WTC11 (cell line): ENCODE measurements around the gene ZNF780B. TPM values are rescaled to one million over a fixed set of nuclear protein-coding genes. Genes with fewer than 3 reads are reported as not detected.

ENCODE experiments used
- ATAC-seq: fragments of 200-7000 bp; cut with Tn5 transposase; 2 replicates; pipeline ENCODE4 v1.10.0; 2021; ENCODE audit warnings: mild to moderate bottlenecking, moderate library complexity
- CTCF ChIA-PET: fragments of 300-600 bp; sonication (Branson Sonifier 250); formaldehyde crosslinking; loops from one replicate; lab custom pipeline; 2021; ENCODE audit warnings: antibody characterized with exemption; lab: Charles Lee
- POLR2A ChIA-PET: fragments of 350-600 bp; sonication (Branson Sonifier 250); formaldehyde crosslinking; loops from one replicate; lab custom pipeline; 2021; ENCODE audit warnings: antibody characterized with exemption; lab: Charles Lee
- DNase-seq: peaks from one replicate; pipeline ENCODE4 v3.0.0; 2021; ENCODE audit warnings: low spot score
- H3K27ac Mint-ChIP-seq: 2 replicates; pipeline ENCODE4 v1.8.0; 2021; ENCODE audit warnings: mixed read lengths
- H3K27me3 Mint-ChIP-seq: 2 replicates; pipeline ENCODE4 v1.8.0; 2021; ENCODE audit warnings: low read depth, mild to moderate bottlenecking, moderate library complexity, mixed read lengths
- H3K36me3 Mint-ChIP-seq: 2 replicates; pipeline ENCODE4 v1.8.0; 2021; ENCODE audit warnings: mixed read lengths
- H3K4me1 Mint-ChIP-seq: 2 replicates; pipeline ENCODE4 v1.8.0; 2022; ENCODE audit warnings: mixed read lengths
- H3K4me3 Mint-ChIP-seq: 2 replicates; pipeline ENCODE4 v1.8.0; 2021; ENCODE audit warnings: mild to moderate bottlenecking, moderate library complexity, mixed read lengths
- H3K9me3 Mint-ChIP-seq: 2 replicates; pipeline ENCODE4 v1.8.0; 2021; ENCODE audit warnings: mixed read lengths
- ATF3 ChIP-seq: sonication (generic); formaldehyde crosslinking; conservative IDR thresholded peaks from 2 replicates; pipeline ENCODE4 v1.8.1; 2022; ENCODE audit warnings: mild to moderate bottlenecking, missing genetic modification reagents
- E2F5 ChIP-seq: sonication (generic); formaldehyde crosslinking; IDR thresholded peaks from 2 replicates; pipeline ENCODE4 v1.8.1; 2022; ENCODE audit warnings: mild to moderate bottlenecking, moderate library complexity, missing genetic modification reagents
- EMX1 ChIP-seq: fragments of 250-450 bp; sonication (Bioruptor Pico); IDR thresholded peaks from 2 replicates; pipeline ENCODE4 v1.8.0; 2021; ENCODE audit warnings: mild to moderate bottlenecking
- FOXJ3 ChIP-seq: sonication (generic); formaldehyde crosslinking; IDR thresholded peaks from 2 replicates; pipeline ENCODE4 v1.9.0; 2021; ENCODE audit warnings: missing genetic modification reagents, mild to moderate bottlenecking, borderline replicate concordance
- GRHL2 ChIP-seq: fragments of 250-450 bp; sonication (Bioruptor Pico); IDR thresholded peaks from 2 replicates; pipeline ENCODE4 v1.8.0; 2022; ENCODE audit warnings: mild to moderate bottlenecking, moderate library complexity; ENCODE audit not compliant: insufficient replicate concordance, severe bottlenecking
- NFATC4 ChIP-seq: fragments of 250-450 bp; sonication (Bioruptor Pico); IDR thresholded peaks from 2 replicates; pipeline ENCODE4 v1.9.0; 2021; ENCODE audit warnings: mild to moderate bottlenecking
- NR2C2 ChIP-seq: sonication (generic); formaldehyde crosslinking; IDR thresholded peaks from 2 replicates; pipeline ENCODE4 v1.8.0; 2022; ENCODE audit warnings: mild to moderate bottlenecking, missing genetic modification reagents
- PRRX2 ChIP-seq: fragments of 250-450 bp; sonication (Bioruptor Pico); IDR thresholded peaks from 2 replicates; pipeline ENCODE4 v1.8.0; 2021; ENCODE audit warnings: mild to moderate bottlenecking
- RORB ChIP-seq: fragments of 250-450 bp; sonication (Bioruptor Pico); IDR thresholded peaks from 2 replicates; pipeline ENCODE4 v1.9.0; 2021; ENCODE audit warnings: mild to moderate bottlenecking
- SP1 ChIP-seq: sonication (generic); formaldehyde crosslinking; conservative IDR thresholded peaks from 2 replicates; pipeline ENCODE4 v1.8.1; 2022; ENCODE audit warnings: missing genetic modification reagents
- STAT6 ChIP-seq: sonication (generic); formaldehyde crosslinking; conservative IDR thresholded peaks from 2 replicates; pipeline ENCODE4 v1.8.1; 2023; ENCODE audit warnings: mild to moderate bottlenecking, low read depth, missing genetic modification reagents, moderate library complexity
- TEAD1 ChIP-seq: sonication (generic); formaldehyde crosslinking; IDR thresholded peaks from 2 replicates; pipeline ENCODE4 v1.8.0; 2022; ENCODE audit warnings: mild to moderate bottlenecking, missing genetic modification reagents
- TEAD4 ChIP-seq: sonication (generic); formaldehyde crosslinking; IDR thresholded peaks from 2 replicates; pipeline ENCODE4 v1.8.0; 2022; ENCODE audit warnings: mild to moderate bottlenecking, missing genetic modification reagents
- ZNF138 ChIP-seq: sonication (generic); formaldehyde crosslinking; conservative IDR thresholded peaks from 2 replicates; pipeline ENCODE4 v1.8.1; 2022; ENCODE audit warnings: mild to moderate bottlenecking, moderate library complexity, missing genetic modification reagents
- ZNF219 ChIP-seq: sonication (generic); formaldehyde crosslinking; IDR thresholded peaks from 2 replicates; pipeline ENCODE4 v1.8.0; 2023; ENCODE audit warnings: missing genetic modification reagents, mild to moderate bottlenecking, borderline replicate concordance
- ZNF317 ChIP-seq: sonication (generic); formaldehyde crosslinking; IDR thresholded peaks from 2 replicates; pipeline ENCODE4 v1.8.1; 2023; ENCODE audit warnings: low read depth, mild to moderate bottlenecking, moderate library complexity, missing genetic modification reagents, borderline replicate concordance
- ZNF416 ChIP-seq: fragments of 250-450 bp; sonication (Bioruptor Pico); IDR thresholded peaks from 2 replicates; pipeline ENCODE4 v1.9.0; 2021; ENCODE audit warnings: mild to moderate bottlenecking, inconsistent platforms
- ZNF425 ChIP-seq: fragments of 250-450 bp; sonication (Bioruptor Pico); conservative IDR thresholded peaks from 2 replicates; pipeline ENCODE4 v1.9.0; 2021; ENCODE audit warnings: mild to moderate bottlenecking
- ZNF512 ChIP-seq: sonication (generic); formaldehyde crosslinking; IDR thresholded peaks from 2 replicates; pipeline ENCODE4 v1.8.1; 2022; ENCODE audit warnings: missing genetic modification reagents, borderline replicate concordance
- ZNF532 ChIP-seq: fragments of 250-450 bp; sonication (Bioruptor Pico); IDR thresholded peaks from 2 replicates; pipeline ENCODE4 v1.9.0; 2021; ENCODE audit warnings: mild to moderate bottlenecking, borderline replicate concordance
- total RNA-seq: library from RNA; stranded (reverse); gene quantifications from 3 replicates; pipeline ENCODE4 v1.2.3, GENCODE V29; 2021

Gene ZNF780B
- total RNA-seq, 1 experiment from 2014 or later = 22.9 TPM

- TF ChIP-seq GRHL2 (CRISPR knock-in tag) = no peak
- no peak for TF ChIP-seq PRRX2 (CRISPR knock-in tag)
- no peak for TF ChIP-seq ZNF317 (CRISPR knock-in tag)
- TF ChIP-seq ZNF512 (CRISPR knock-in tag) = no peak
- TF ChIP-seq ZNF219 = no peak
- no peak for TF ChIP-seq ZNF532 (CRISPR knock-in tag)
- no peak for TF ChIP-seq NFATC4
- TF ChIP-seq ZNF138 (CRISPR knock-in tag) = no peak
Observed at GRCh38 chr19:40055049-40055448, 982 bp downstream of the ZNF780B start (continued).

- POLR2A ChIA-PET = no interaction called here
- Mint-ChIP-seq H3K9me3 (peaks cover 19% of the 10 kb centered on the region), H3K36me3 (peaks cover 11% of the 10 kb centered on the region), H3K27ac (0 out of 2 replicates have a peak overlapping the region, but pooled peaks have one; percentile 28)
- TF ChIP-seq RORB (CRISPR knock-in tag) = no peak
- TF ChIP-seq ZNF512 (CRISPR knock-in tag) = no peak
- TF ChIP-seq, all 79 proteins: peak for 0
- peaks cover 12% of the 10 kb centered on the region for H3K4me1 Mint-ChIP-seq
- H3K4me3 Mint-ChIP-seq = peak overlapping the region; percentile 98
- CTCF ChIA-PET = no interaction called here
- ATAC-seq (no peak), DNase-seq (no peak)
- H3K27me3 Mint-ChIP-seq = peaks cover 19% of the 10 kb centered on the region
Observed at GRCh38 chr19:40054632-40055031, 1.4 kb downstream of the ZNF780B start.

- ATAC-seq (no peak), DNase-seq (no peak)
- peaks cover 14% of the 10 kb centered on the region for H3K36me3 Mint-ChIP-seq
- POLR2A ChIA-PET = no interaction called here
- H3K27ac Mint-ChIP-seq = no peak overlapping the region
- peaks cover 12% of the 10 kb centered on the region for H3K4me1 Mint-ChIP-seq
- CTCF ChIA-PET = no interaction called here
- no peak overlapping the region for H3K4me3 Mint-ChIP-seq
- peaks cover 8% of the 10 kb centered on the region for H3K9me3 Mint-ChIP-seq
- peaks cover 7% of the 10 kb centered on the region; the same call in 1 of the 2 replicates for H3K27me3 Mint-ChIP-seq
- TF ChIP-seq SP1 (CRISPR knock-in tag) (no peak), ZNF425 (CRISPR knock-in tag) (no peak), NFATC4 (no peak), ZNF219 (no peak), ZNF416 (CRISPR knock-in tag) (no peak), ATF3 (no peak), TEAD4 (CRISPR knock-in tag) (no peak), FOXJ3 (no peak), E2F5 (CRISPR knock-in tag) (no peak), EMX1 (no peak), STAT6 (CRISPR knock-in tag) (no peak), TEAD1 (CRISPR knock-in tag) (no peak), NR2C2 (CRISPR knock-in tag) (no peak)
Observed at GRCh38 chr19:40053491-40053890, 2.5 kb downstream of the ZNF780B start.
